ACC112 (cell line): ENCODE data around the gene NXPH4.

Experiments
- H2AFZ ChIP-seq: fragments of 200-600 bp; sonication (generic); one replicate; pipeline ENCODE4 v1.6.0; 2017; ENCODE audit warnings: antibody characterized with exemption, low read length; ENCODE audit not compliant: unreplicated experiment
- H3K27ac ChIP-seq: fragments of 200-600 bp; sonication (generic); 2 replicates; pipeline ENCODE4 v1.5.1; 2014; ENCODE audit warnings: low read depth, mild to moderate bottlenecking, antibody characterized with exemption, low read length, moderate library complexity
- H3K27me3 ChIP-seq: fragments of 200-600 bp; sonication (generic); 2 replicates; pipeline ENCODE4 v1.6.1; 2014; ENCODE audit warnings: mild to moderate bottlenecking, antibody characterized with exemption, low read length, moderate library complexity, mixed read lengths; ENCODE audit not compliant: insufficient read depth
- H3K36me3 ChIP-seq: fragments of 200-600 bp; sonication (generic); 2 replicates; pipeline ENCODE4 v1.6.1; 2016; ENCODE audit warnings: mild to moderate bottlenecking, antibody characterized with exemption, low read length, moderate library complexity, mixed read lengths; ENCODE audit not compliant: insufficient read depth
- H3K4me1 ChIP-seq: fragments of 200-600 bp; sonication (generic); one replicate; pipeline ENCODE4 v1.6.1; 2016; ENCODE audit warnings: low read length, mixed read lengths; ENCODE audit not compliant: insufficient read depth, unreplicated experiment, control insufficient read depth
- H3K4me3 ChIP-seq: fragments of 200-600 bp; sonication (generic); 2 replicates; pipeline ENCODE4 v1.5.1; 2014; ENCODE audit warnings: mild to moderate bottlenecking, low read depth, low read length
- H3K79me2 ChIP-seq: fragments of 200-600 bp; sonication (generic); one replicate; pipeline ENCODE4 v1.6.0; 2016; ENCODE audit warnings: low read length; ENCODE audit not compliant: control insufficient read depth, unreplicated experiment, insufficient read depth

Gene NXPH4

GRCh38 chr12:57194253-57194652, 22.3 kb upstream of the NXPH4 start:
- H3K36me3 ChIP-seq, result peaks cover 47% of the 10 kb centered on the region; the same call in 1 of the 2 replicates
- H3K79me2 ChIP-seq, result peaks cover 4% of the 10 kb centered on the region
- no peak overlapping the region for H2AFZ ChIP-seq
- H3K4me3 ChIP-seq, result no peak overlapping the region
- no peak overlapping the region for H3K27ac ChIP-seq
- no peaks in the 10 kb centered on the region for H3K4me1 ChIP-seq
- H3K27me3 ChIP-seq, result no peaks in the 10 kb centered on the region

DNA sequence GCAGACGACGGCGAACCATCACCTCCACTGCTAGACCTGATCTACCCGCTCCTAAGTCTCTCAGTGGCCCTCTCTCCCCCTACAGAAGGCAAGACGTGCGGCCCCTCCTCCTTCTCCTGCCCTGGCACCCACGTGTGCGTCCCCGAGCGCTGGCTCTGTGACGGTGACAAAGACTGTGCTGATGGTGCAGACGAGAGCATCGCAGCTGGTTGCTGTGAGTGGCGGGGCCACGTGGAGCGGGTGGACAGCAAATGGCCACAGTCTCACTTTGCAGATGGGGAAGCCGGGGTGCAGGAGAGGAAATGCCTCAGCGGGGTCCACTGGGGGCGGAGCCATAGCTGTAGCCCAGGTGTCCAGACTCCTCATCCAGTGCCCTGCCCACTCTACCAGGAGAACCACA, 21.4 kb upstream of the NXPH4 start:
- H3K27ac ChIP-seq, result no peak overlapping the region
- no peak overlapping the region for H3K4me3 ChIP-seq
- peaks cover 53% of the 10 kb centered on the region; the same call in 1 of the 2 replicates for H3K36me3 ChIP-seq
- no peak overlapping the region for H2AFZ ChIP-seq
- H3K4me1 ChIP-seq, result no peaks in the 10 kb centered on the region
- no peaks in the 10 kb centered on the region for H3K27me3 ChIP-seq
- H3K79me2 ChIP-seq, result peaks cover 4% of the 10 kb centered on the region

- H3K27ac ChIP-seq, result no peak overlapping the region
- H3K27me3 ChIP-seq, result no peaks in the 10 kb centered on the region
- H3K36me3 ChIP-seq, result peaks cover 50% of the 10 kb centered on the region; the same call in 1 of the 2 replicates
- no peaks in the 10 kb centered on the region for H3K4me1 ChIP-seq
- peaks cover 4% of the 10 kb centered on the region for H3K79me2 ChIP-seq
- H2AFZ ChIP-seq, result no peak overlapping the region
- no peak overlapping the region for H3K4me3 ChIP-seq
Observed at GRCh38 chr12:57195611-57196371, 20.8 kb upstream of the NXPH4 start.

GRCh38 chr12:57196439-57196838, 20.2 kb upstream of the NXPH4 start:
- Histone ChIP-seq H3K4me1 (no peaks in the 10 kb centered on the region), H3K79me2 (peaks cover 4% of the 10 kb centered on the region), H3K27me3 (no peaks in the 10 kb centered on the region), H3K36me3 (peaks cover 45% of the 10 kb centered on the region; the same call in 1 of the 2 replicates), H3K27ac (no peak overlapping the region), H2AFZ (no peak overlapping the region), H3K4me3 (no peak overlapping the region)

DNA sequence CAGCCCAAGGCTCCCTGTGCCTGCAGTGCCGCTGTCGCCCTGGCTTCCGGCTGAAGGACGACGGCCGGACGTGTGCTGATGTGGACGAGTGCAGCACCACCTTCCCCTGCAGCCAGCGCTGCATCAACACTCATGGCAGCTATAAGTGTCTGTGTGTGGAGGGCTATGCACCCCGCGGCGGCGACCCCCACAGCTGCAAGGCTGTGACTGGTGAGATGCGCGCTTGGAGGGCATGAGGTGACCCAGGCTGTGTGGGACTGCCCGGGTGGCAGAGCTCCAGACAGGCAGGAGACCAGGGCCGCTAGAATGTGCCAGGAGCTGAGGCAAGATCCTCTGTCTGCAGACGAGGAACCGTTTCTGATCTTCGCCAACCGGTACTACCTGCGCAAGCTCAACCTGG, 19.6 kb upstream of the NXPH4 start:
- H3K27ac ChIP-seq, result no peak overlapping the region
- H3K4me3 ChIP-seq, result no peak overlapping the region
- peaks cover 4% of the 10 kb centered on the region for H3K79me2 ChIP-seq
- H3K36me3 ChIP-seq, result peaks cover 43% of the 10 kb centered on the region; the same call in 1 of the 2 replicates
- no peaks in the 10 kb centered on the region for H3K27me3 ChIP-seq
- no peaks in the 10 kb centered on the region for H3K4me1 ChIP-seq
- H2AFZ ChIP-seq, result no peak overlapping the region

DNA sequence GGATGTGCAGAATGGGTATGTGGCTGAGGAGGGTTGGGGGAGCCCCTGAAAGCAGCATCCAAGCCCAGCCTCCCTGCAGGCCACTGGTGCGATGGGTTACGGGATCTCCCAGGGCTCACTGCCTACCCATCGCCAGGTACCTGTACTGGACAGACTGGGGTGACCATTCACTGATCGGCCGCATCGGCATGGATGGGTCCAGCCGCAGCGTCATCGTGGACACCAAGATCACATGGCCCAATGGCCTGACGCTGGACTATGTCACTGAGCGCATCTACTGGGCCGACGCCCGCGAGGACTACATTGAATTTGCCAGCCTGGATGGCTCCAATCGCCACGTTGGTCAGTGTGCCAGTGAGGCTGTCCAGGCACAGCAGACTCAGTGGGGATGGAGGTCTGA, 18.3 kb upstream of the NXPH4 start:
- Histone ChIP-seq H3K79me2 (peaks cover 4% of the 10 kb centered on the region), H3K27ac (no peak overlapping the region), H3K27me3 (no peaks in the 10 kb centered on the region), H3K4me1 (no peaks in the 10 kb centered on the region), H2AFZ (no peak overlapping the region), H3K4me3 (no peak overlapping the region), H3K36me3 (peaks cover 50% of the 10 kb centered on the region; the same call in 1 of the 2 replicates)

DNA sequence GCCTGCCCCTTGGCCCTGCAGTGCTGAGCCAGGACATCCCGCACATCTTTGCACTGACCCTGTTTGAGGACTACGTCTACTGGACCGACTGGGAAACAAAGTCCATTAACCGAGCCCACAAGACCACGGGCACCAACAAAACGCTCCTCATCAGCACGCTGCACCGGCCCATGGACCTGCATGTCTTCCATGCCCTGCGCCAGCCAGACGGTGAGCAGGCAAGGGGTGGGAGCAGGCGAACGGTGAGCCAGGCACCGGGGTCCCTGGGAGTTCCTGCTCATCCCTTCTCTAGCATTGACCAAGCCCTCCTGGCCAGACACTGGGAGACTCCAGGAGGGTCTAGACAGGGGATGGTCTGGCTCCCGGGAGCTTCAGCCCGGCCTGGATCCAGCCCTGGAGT, 17.4 kb upstream of the NXPH4 start:
- Histone ChIP-seq H2AFZ (no peak overlapping the region), H3K79me2 (peaks cover 4% of the 10 kb centered on the region), H3K27me3 (no peaks in the 10 kb centered on the region), H3K36me3 (peaks cover 54% of the 10 kb centered on the region; the same call in 1 of the 2 replicates), H3K4me3 (no peak overlapping the region), H3K4me1 (no peaks in the 10 kb centered on the region), H3K27ac (no peak overlapping the region)

GRCh38 chr12:57200497-57200896, 16.1 kb upstream of the NXPH4 start:
- H2AFZ ChIP-seq, result no peak overlapping the region
- no peaks in the 10 kb centered on the region for H3K4me1 ChIP-seq
- H3K36me3 ChIP-seq, result peaks cover 50% of the 10 kb centered on the region; the same call in 1 of the 2 replicates
- H3K79me2 ChIP-seq, result peaks cover 4% of the 10 kb centered on the region
- no peak overlapping the region for H3K4me3 ChIP-seq
- no peaks in the 10 kb centered on the region for H3K27me3 ChIP-seq
- H3K27ac ChIP-seq, result no peak overlapping the region

GRCh38 chr12:57201219-57201618, 15.4 kb upstream of the NXPH4 start:
- H2AFZ ChIP-seq, result no peak overlapping the region
- peaks cover 46% of the 10 kb centered on the region; the same call in 1 of the 2 replicates for H3K36me3 ChIP-seq
- peaks cover 4% of the 10 kb centered on the region for H3K79me2 ChIP-seq
- H3K27me3 ChIP-seq, result no peaks in the 10 kb centered on the region
- no peak overlapping the region for H3K4me3 ChIP-seq
- H3K27ac ChIP-seq, result no peak overlapping the region
- no peaks in the 10 kb centered on the region for H3K4me1 ChIP-seq

DNA sequence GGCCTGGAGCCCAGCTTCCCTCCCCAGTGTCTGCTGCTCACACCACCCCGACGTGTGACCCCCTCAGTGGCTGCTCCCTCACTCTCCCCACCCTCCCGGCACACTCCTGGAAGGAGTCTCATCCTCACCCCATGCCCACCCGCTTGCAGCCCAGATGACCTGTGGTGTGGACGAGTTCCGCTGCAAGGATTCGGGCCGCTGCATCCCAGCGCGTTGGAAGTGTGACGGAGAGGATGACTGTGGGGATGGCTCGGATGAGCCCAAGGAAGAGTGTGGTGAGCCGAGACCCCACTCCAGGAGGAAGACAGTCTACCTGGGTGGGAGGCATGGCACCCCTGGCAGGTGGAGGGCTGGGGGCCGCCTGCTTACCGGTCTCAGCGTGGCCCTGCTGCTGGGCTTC, 15.0 kb upstream of the NXPH4 start:
- Histone ChIP-seq H3K4me1 (no peaks in the 10 kb centered on the region), H2AFZ (no peak overlapping the region), H3K4me3 (no peak overlapping the region), H3K27ac (no peak overlapping the region), H3K36me3 (peaks cover 43% of the 10 kb centered on the region; the same call in 1 of the 2 replicates), H3K27me3 (no peaks in the 10 kb centered on the region), H3K79me2 (peaks cover under 1% of the 10 kb centered on the region)

- no peaks in the 10 kb centered on the region for H3K4me1 ChIP-seq
- no peak overlapping the region for H2AFZ ChIP-seq
- no peaks in the 10 kb centered on the region for H3K27me3 ChIP-seq
- no peak overlapping the region for H3K4me3 ChIP-seq
- no peak overlapping the region for H3K27ac ChIP-seq
- peaks cover 39% of the 10 kb centered on the region; the same call in 1 of the 2 replicates for H3K36me3 ChIP-seq
- no peaks in the 10 kb centered on the region for H3K79me2 ChIP-seq
Observed at GRCh38 chr12:57202321-57202720, 14.3 kb upstream of the NXPH4 start.
